ENCODE results near the gene IQGAP2.
"Not testable (repeated sequence)": the region's sequence is repeated elsewhere in the genome, so short reads cannot be mapped to it uniquely, and the experiment has no call there.

IQGAP2 gene

DNA sequence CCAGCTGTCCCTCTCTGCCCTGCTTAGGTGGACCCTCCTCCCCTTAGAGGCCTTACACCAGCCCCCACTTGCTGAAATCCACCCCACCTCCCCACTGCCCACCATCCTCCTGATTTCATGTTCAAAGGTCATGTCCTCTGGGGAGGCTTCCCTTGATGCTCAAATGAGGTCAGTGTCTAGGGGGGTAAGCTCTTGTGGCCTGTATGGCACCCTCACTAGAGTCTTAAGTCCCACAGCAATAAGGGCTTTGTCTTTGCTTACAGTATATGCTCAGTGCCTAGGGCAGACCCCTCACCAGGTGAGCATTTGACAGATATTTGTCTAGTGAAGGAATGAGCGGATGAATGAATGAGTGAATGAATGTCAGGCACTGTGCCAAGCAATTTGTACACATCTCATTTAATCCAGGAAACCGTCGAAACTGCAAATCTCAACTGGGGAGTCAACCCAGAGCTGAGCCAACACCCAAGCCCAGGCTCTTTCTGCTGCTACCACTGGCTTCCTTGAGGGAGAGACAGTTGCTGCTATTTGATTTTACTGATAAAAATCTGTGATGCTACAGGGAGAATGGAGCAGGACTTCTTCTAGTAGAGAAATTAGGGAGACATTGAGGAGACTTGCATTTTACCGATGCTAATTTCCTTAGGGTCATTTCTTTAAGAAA is 101.9 kb downstream of the IQGAP2 start:
- TF ChIP-seq, protein P1, sequence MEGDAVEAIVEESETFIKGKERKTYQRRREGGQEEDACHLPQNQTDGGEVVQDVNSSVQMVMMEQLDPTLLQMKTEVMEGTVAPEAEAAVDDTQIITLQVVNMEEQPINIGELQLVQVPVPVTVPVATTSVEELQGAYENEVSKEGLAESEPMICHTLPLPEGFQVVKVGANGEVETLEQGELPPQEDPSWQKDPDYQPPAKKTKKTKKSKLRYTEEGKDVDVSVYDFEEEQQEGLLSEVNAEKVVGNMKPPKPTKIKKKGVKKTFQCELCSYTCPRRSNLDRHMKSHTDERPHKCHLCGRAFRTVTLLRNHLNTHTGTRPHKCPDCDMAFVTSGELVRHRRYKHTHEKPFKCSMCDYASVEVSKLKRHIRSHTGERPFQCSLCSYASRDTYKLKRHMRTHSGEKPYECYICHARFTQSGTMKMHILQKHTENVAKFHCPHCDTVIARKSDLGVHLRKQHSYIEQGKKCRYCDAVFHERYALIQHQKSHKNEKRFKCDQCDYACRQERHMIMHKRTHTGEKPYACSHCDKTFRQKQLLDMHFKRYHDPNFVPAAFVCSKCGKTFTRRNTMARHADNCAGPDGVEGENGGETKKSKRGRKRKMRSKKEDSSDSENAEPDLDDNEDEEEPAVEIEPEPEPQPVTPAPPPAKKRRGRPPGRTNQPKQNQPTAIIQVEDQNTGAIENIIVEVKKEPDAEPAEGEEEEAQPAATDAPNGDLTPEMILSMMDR (IDR thresholded peaks at IDR 0.05; ENCODE audit: low read depth, low read length, missing control alignments) = no peak
- in situ Hi-C loops (cut with HindIII; ENCODE audit: low sequenced_read_pairs) = no loop called here

DNA sequence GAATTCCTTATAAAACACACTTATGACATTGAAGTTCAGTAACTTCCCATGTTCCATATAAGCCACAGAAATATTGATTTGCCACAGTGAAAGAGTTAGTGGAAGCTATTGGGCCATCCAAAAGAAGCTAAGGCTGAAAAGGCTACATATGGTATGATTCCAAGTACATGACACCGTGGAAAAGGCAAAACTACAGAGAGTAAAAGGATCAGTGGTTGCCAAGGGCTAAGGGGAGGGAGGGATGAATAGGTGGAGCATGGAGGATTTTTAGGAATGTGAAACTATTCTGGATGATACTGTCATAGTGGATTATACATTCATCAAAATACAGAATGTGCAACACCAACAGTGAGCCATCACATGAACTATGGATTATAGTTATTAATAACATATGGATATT is 110.4 kb downstream of the IQGAP2 start:
- in situ Hi-C loops (cut with HindIII; ENCODE audit: low sequenced_read_pairs) = no loop called here
- TF ChIP-seq, protein P1 (IDR thresholded peaks at IDR 0.05; ENCODE audit: low read depth, low read length, missing control alignments) = no peak
- H3K4me3 ChIP-seq (ENCODE audit: low read depth, low read length) = no peak overlapping the region
- DNase-seq (ENCODE audit: low read depth) = no peak

More for the DNA sequence above, 101.9 kb downstream of the IQGAP2 start:
- no peak overlapping the region for H3K4me3 ChIP-seq (ENCODE audit: low read depth, low read length)
- no peak for DNase-seq (ENCODE audit: low read depth)

DNA sequence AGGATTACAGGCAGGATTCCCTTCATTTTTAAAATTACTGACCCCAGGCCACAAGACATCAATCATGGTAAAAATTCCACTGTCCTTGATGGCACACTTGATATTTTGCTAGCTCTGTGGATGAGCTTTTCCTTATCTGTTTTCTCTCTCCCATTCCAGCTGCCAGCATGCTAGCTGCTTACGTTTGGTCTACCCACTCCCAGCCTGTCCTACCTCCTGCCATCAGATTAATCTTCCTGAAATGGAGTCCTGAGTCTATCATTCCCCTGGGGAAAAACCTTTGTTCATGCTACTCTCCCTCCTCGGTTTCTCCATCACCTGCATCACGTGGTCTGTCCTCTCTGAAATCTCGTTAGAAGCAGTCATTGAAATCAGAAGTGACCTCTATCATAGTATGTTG is 111.2 kb downstream of the IQGAP2 start:
- H3K4me3 ChIP-seq (ENCODE audit: low read depth, low read length) = no peak overlapping the region
- DNase-seq (ENCODE audit: low read depth) = no peak
- in situ Hi-C loops (cut with HindIII; ENCODE audit: low sequenced_read_pairs) = no loop called here
- TF ChIP-seq, protein P1 (IDR thresholded peaks at IDR 0.05; ENCODE audit: low read depth, low read length, missing control alignments) = no peak

DNA sequence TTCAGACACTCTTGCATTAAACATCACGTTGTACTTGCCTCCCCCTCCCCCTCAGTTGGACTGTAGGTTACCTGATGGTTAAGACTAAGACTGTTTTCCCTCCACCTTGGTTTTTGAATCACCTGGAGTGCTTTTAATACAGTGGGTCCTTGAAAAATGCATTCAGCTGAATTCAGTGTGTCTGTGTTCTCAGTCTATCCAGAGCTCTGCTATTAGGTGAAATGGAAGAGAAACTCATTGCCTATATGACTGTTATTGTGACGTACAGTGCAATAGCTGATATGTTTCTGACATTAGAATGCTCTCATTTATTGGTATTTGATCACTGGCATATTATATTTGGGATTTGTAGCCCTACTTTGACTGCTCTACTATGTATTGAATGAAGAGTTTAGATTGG is 111.6 kb downstream of the IQGAP2 start:
- DNase-seq (ENCODE audit: low read depth) = no peak
- no peak overlapping the region for H3K4me3 ChIP-seq (ENCODE audit: low read depth, low read length)
- TF ChIP-seq, protein P1 (IDR thresholded peaks at IDR 0.05; ENCODE audit: low read depth, low read length, missing control alignments) = no peak
- in situ Hi-C loops (cut with HindIII; ENCODE audit: low sequenced_read_pairs) = no loop called here

DNA sequence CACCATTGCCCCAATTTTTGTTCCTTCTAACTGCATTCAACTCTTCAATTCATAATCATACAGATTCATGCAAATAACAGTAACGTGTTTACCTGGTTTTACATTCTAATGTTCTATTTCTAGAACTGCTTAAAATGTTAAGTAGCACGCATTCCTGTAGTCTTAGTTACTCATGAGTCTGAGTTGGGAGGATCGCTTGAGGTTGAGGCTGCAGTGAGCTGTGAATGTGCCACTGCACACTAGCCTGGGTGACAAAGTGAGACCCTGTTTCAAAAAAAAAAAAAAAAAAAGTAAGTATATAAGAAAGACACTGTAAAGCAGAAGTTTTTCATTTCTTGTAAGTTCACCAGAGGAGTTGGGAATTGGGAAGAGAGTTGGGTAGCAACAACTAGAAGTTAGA is 114.2 kb downstream of the IQGAP2 start:
- in situ Hi-C loops (cut with HindIII; ENCODE audit: low sequenced_read_pairs) = no loop called here
- TF ChIP-seq, protein P1 (IDR thresholded peaks at IDR 0.05; ENCODE audit: low read depth, low read length, missing control alignments) = no peak
- DNase-seq (ENCODE audit: low read depth) = no peak
- H3K4me3 ChIP-seq (ENCODE audit: low read depth, low read length) = no peak overlapping the region

GRCh38 chr5:76518246-76518645 is 115.2 kb downstream of the IQGAP2 start:
- DNase-seq (ENCODE audit: low read depth); H3K4me3 ChIP-seq (ENCODE audit: low read depth, low read length); in situ Hi-C loops (cut with HindIII; ENCODE audit: low sequenced_read_pairs): not testable (repeated sequence)

- TF ChIP-seq, protein P1 (IDR thresholded peaks at IDR 0.05; ENCODE audit: low read depth, low read length, missing control alignments) = no peak
- in situ Hi-C loops (cut with HindIII; ENCODE audit: low sequenced_read_pairs) = no loop called here
- no peak overlapping the region for H3K4me3 ChIP-seq (ENCODE audit: low read depth, low read length)
- DNase-seq (ENCODE audit: low read depth) = peak; percentile 97
These were observed 118.2 kb downstream of the IQGAP2 start for GRCh38 chr5:76521240-76521758.

Data from astrocyte of the cerebellum (primary cell).